ENCODE data around the gene RPS13. TPM values are rescaled to one million over a fixed set of nuclear protein-coding genes. Genes with fewer than 3 reads are reported as not detected.
"Not testable (repeated sequence)": the region's sequence is repeated elsewhere in the genome, so short reads cannot be mapped to it uniquely, and the experiment has no call there.

The RPS13 gene
- total and polyA plus RNA-seq, 9 of the 15 experiments (the other 6 are each of a cell fraction or from before 2014, with no cell fraction given) = 1,267 to 3,714 (median 1,762) TPM

DNA sequence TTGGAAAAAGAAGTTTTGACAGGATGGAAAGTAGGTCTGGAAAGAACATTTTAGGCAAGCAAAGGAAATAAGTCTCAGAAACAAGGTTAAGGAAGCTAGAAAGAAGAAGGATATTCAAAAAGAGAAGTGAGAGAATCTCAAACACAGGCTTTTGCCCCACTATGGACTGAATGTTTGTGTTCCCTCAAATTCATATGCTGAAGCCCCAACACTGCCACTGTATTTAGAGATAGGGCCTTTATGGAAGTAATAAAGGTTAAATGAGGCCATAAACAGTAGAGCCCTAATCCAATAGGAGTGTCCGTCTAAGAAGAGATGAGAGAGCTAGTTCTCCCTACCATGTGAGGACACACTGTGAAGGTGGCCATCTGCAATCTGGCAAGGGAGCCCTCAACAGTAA is 20.6 kb upstream of the RPS13 start (continued):
- no peak for TF ChIP-seq ZNF311 (CRISPR knock-in tag; IDR thresholded peaks at IDR 0.05)
- TF ChIP-seq MCM7 (IDR thresholded peaks at IDR 0.05) = no peak
- TF ChIP-seq RNF219 (CRISPR knock-in tag; IDR thresholded peaks at IDR 0.05) = no peak
- TF ChIP-seq ELF2 (CRISPR knock-in tag; IDR thresholded peaks at IDR 0.05) = no peak
- no peak for TF ChIP-seq CEBPG (CRISPR knock-in tag; IDR thresholded peaks at IDR 0.05)
- TF ChIP-seq CEBPG (tag; conservative IDR thresholded peaks at IDR 0.05 in 1 of 2, IDR thresholded peaks at IDR 0.05 in 1 of 2) = no peak
- no peak for TF ChIP-seq BMI1 (IDR thresholded peaks at IDR 0.05; ENCODE audit: low read length)

- H3K36me3 ChIP-seq (ENCODE audit: control insufficient read depth, insufficient read depth, low read length) = peaks cover 17% of the 10 kb centered on the region; the same call in 2 of the 3 replicates
- H4K20me1 ChIP-seq (replicated peaks; ENCODE audit: control insufficient read depth, insufficient read depth, low read length); H3K27me3 ChIP-seq (ENCODE audit: control insufficient read depth in 2 of 2, insufficient read depth in 2 of 2, low read length in 2 of 2); H3K4me2 ChIP-seq (ENCODE audit: insufficient read depth, low read length); H3K4me3 ChIP-seq; POLR2A ChIA-PET; intact Hi-C loops (cut with micrococcal nuclease); H3K79me2 ChIP-seq (ENCODE audit: control insufficient read depth, insufficient read depth, low read length); H3K9me3 ChIP-seq (replicated peaks; ENCODE audit: control insufficient read depth, insufficient read depth, low read depth, low read length); H3K9ac ChIP-seq (ENCODE audit: insufficient read depth in 1 of 2, low read depth in 2 of 2, low read length in 2 of 2); BruUV-seq (replicated peaks); CTCF ChIA-PET (ENCODE audit: low intra/inter-chr PET ratio); H3K9me1 ChIP-seq (ENCODE audit: control insufficient read depth, insufficient read depth, low read length); FAIRE-seq; H3K27ac ChIP-seq (ENCODE audit: extremely low read depth, low read depth, low read length); DNase-seq (ENCODE audit: extremely low read depth in 1 of 4, low spot score in 3 of 4); H3K4me1 ChIP-seq (replicated peaks in 1 of 2; ENCODE audit: control insufficient read depth in 2 of 2, insufficient read depth in 2 of 2, low read length in 2 of 2); ATAC-seq; H2AFZ ChIP-seq (ENCODE audit: low read depth, low read length); in situ Hi-C loops (cut with MboI): not testable (repeated sequence)
- 88% methylated on average over 13 of the region's 16 CpGs for WGBS (ENCODE audit: insufficient coverage, low coverage, missing lambda C conversion rate)
Observed at GRCh38 chr11:17085976-17086375, 8.5 kb upstream of the RPS13 start.
